ENCODE measurements around the gene PRELID2. TPM values are rescaled to one million over a fixed set of nuclear protein-coding genes. Genes with fewer than 3 reads are reported as not detected.

PRELID2 gene
- total RNA-seq, 1 donor from 2014 or later: 21.4 TPM

GRCh38 chr5:145829708-145830361 lies 5.3 kb downstream of the PRELID2 start:
- H3K27ac Mint-ChIP-seq: no peak overlapping the region
- no peaks in the 10 kb centered on the region for H3K27me3 Mint-ChIP-seq
- no peak for DNase-seq (ENCODE audit: low spot score, unreplicated experiment)
- no peaks in the 10 kb centered on the region for H3K36me3 Mint-ChIP-seq (ENCODE audit: insufficient read depth)
- no peak overlapping the region for H3K4me3 Mint-ChIP-seq (ENCODE audit: low read depth)
- H3K9me3 Mint-ChIP-seq (ENCODE audit: low read depth): no peaks in the 10 kb centered on the region
- H3K4me1 Mint-ChIP-seq (ENCODE audit: low read depth): peaks cover 17% of the 10 kb centered on the region
- no peak for TF ChIP-seq CTCF (IDR thresholded peaks at IDR 0.05; ENCODE audit: unreplicated experiment)

GRCh38 chr5:145826895-145827674 lies 8.1 kb downstream of the PRELID2 start:
- H3K4me3 Mint-ChIP-seq (ENCODE audit: low read depth): no peak overlapping the region
- no peaks in the 10 kb centered on the region for H3K36me3 Mint-ChIP-seq (ENCODE audit: insufficient read depth)
- H3K4me1 Mint-ChIP-seq (ENCODE audit: low read depth): peaks cover 8% of the 10 kb centered on the region
- no peaks in the 10 kb centered on the region for H3K27me3 Mint-ChIP-seq
- no peak for TF ChIP-seq CTCF (IDR thresholded peaks at IDR 0.05; ENCODE audit: unreplicated experiment)
- no peaks in the 10 kb centered on the region for H3K9me3 Mint-ChIP-seq (ENCODE audit: low read depth)
- no peak for DNase-seq (ENCODE audit: low spot score, unreplicated experiment)
- H3K27ac Mint-ChIP-seq: no peak overlapping the region

GRCh38 chr5:145825751-145826180 lies 9.4 kb downstream of the PRELID2 start:
- H3K27me3 Mint-ChIP-seq: no peaks in the 10 kb centered on the region
- no peak overlapping the region for H3K4me3 Mint-ChIP-seq (ENCODE audit: low read depth)
- TF ChIP-seq CTCF (IDR thresholded peaks at IDR 0.05; ENCODE audit: unreplicated experiment): peak; percentile 80
- peaks cover 3% of the 10 kb centered on the region for H3K36me3 Mint-ChIP-seq (ENCODE audit: insufficient read depth)
- no peak for DNase-seq (ENCODE audit: low spot score, unreplicated experiment)
- peaks cover 8% of the 10 kb centered on the region for H3K4me1 Mint-ChIP-seq (ENCODE audit: low read depth)
- H3K9me3 Mint-ChIP-seq (ENCODE audit: low read depth): no peaks in the 10 kb centered on the region
- no peak overlapping the region for H3K27ac Mint-ChIP-seq

GRCh38 chr5:145824040-145824439 lies 11.1 kb downstream of the PRELID2 start:
- no peak for DNase-seq (ENCODE audit: low spot score, unreplicated experiment)
- peaks cover 5% of the 10 kb centered on the region for H3K4me1 Mint-ChIP-seq (ENCODE audit: low read depth)
- peaks cover 3% of the 10 kb centered on the region for H3K36me3 Mint-ChIP-seq (ENCODE audit: insufficient read depth)
- no peak overlapping the region for H3K4me3 Mint-ChIP-seq (ENCODE audit: low read depth)
- H3K27me3 Mint-ChIP-seq: no peaks in the 10 kb centered on the region
- no peak for TF ChIP-seq CTCF (IDR thresholded peaks at IDR 0.05; ENCODE audit: unreplicated experiment)
- no peak overlapping the region for H3K27ac Mint-ChIP-seq
- H3K9me3 Mint-ChIP-seq (ENCODE audit: low read depth): no peaks in the 10 kb centered on the region

- Mint-ChIP-seq H3K4me3 (ENCODE audit: low read depth) (no peak overlapping the region), H3K27ac (no peak overlapping the region), H3K27me3 (no peaks in the 10 kb centered on the region), H3K4me1 (ENCODE audit: low read depth) (no peaks in the 10 kb centered on the region), H3K36me3 (ENCODE audit: insufficient read depth) (peaks cover 5% of the 10 kb centered on the region), H3K9me3 (ENCODE audit: low read depth) (no peaks in the 10 kb centered on the region)
- DNase-seq (ENCODE audit: low spot score, unreplicated experiment): no peak
- no peak for TF ChIP-seq CTCF (IDR thresholded peaks at IDR 0.05; ENCODE audit: unreplicated experiment)
Measured at GRCh38 chr5:145818604-145819003, 16.5 kb downstream of the PRELID2 start.
